ENCODE data around the gene GMFB.
A peak's percentile ranks its signal among the peaks of the same experiment; 100 is the strongest.
"Not testable (repeated sequence)": the region's sequence is repeated elsewhere in the genome, so short reads cannot be mapped to it uniquely, and the experiment has no call there.

The GMFB gene

GRCh38 chr14:54447231-54447692 is 41.5 kb downstream of the GMFB start:
- DNase-seq (ENCODE audit: low read depth), result no peak
- TF ChIP-seq CTCF (IDR thresholded peaks at IDR 0.05; ENCODE audit: control insufficient read depth, extremely low read depth, insufficient read depth), result no peak
- no peak overlapping the region for H3K4me3 ChIP-seq (ENCODE audit: low read depth, low read length)

GRCh38 chr14:54446161-54446693 is 42.6 kb downstream of the GMFB start:
- DNase-seq (ENCODE audit: low read depth), result no peak
- H3K4me3 ChIP-seq (ENCODE audit: low read depth, low read length), result no peak overlapping the region
- no peak for TF ChIP-seq CTCF (IDR thresholded peaks at IDR 0.05; ENCODE audit: control insufficient read depth, extremely low read depth, insufficient read depth)

GRCh38 chr14:54444681-54445080 is 44.1 kb downstream of the GMFB start:
- H3K4me3 ChIP-seq (ENCODE audit: low read depth, low read length), result no peak overlapping the region
- no peak for TF ChIP-seq CTCF (IDR thresholded peaks at IDR 0.05; ENCODE audit: control insufficient read depth, extremely low read depth, insufficient read depth)
- no peak for DNase-seq (ENCODE audit: low read depth)

- no peak for TF ChIP-seq CTCF (IDR thresholded peaks at IDR 0.05; ENCODE audit: control insufficient read depth, extremely low read depth, insufficient read depth)
- DNase-seq (ENCODE audit: low read depth), result no peak
- no peak overlapping the region for H3K4me3 ChIP-seq (ENCODE audit: low read depth, low read length)
These were observed 44.8 kb downstream of the GMFB start for GRCh38 chr14:54443981-54444380.

GRCh38 chr14:54442961-54443360 is 45.8 kb downstream of the GMFB start:
- DNase-seq (ENCODE audit: low read depth); H3K4me3 ChIP-seq (ENCODE audit: low read depth, low read length): not testable (repeated sequence)

- H3K4me3 ChIP-seq (ENCODE audit: low read depth, low read length), result peak within 1 kb of the TSS; percentile 76
- peak; percentile 76 for DNase-seq (ENCODE audit: low read depth)
- TF ChIP-seq CTCF (IDR thresholded peaks at IDR 0.05; ENCODE audit: control insufficient read depth, extremely low read depth, insufficient read depth), result peak; percentile 88
These were observed 47.6 kb downstream of the GMFB start, which contains the start of gene CNIH1 for GRCh38 chr14:54440873-54441868. Gene CNIH1 (minus strand): TSS chr14:54441374. CDS start chr14:54441327, 47 bp downstream.

GRCh38 chr14:54440476-54440872 is 48.3 kb downstream of the GMFB start:
- no peak for TF ChIP-seq CTCF (IDR thresholded peaks at IDR 0.05; ENCODE audit: control insufficient read depth, extremely low read depth, insufficient read depth)
- DNase-seq (ENCODE audit: low read depth), result no peak
- peak overlapping the region; percentile 76 for H3K4me3 ChIP-seq (ENCODE audit: low read depth, low read length)

Measured in LNCaP clone FGC (cell line).